GM18519 (cell line): Measurements from ENCODE around the gene OSBPL2.

ENCODE experiments used
- ATAC-seq: cut with Tn5 transposase; IDR thresholded peaks from one replicate; pipeline ENCODE4 v1.9.1; 2021; ENCODE audit warnings: mild to moderate bottlenecking, moderate library complexity; ENCODE audit not compliant: unreplicated experiment, low FRiP score

Gene OSBPL2

GRCh38 chr20:62332989-62333819 is 94.9 kb downstream of the OSBPL2 start:
- no peak for ATAC-seq

GRCh38 chr20:62333820-62334595 is 95.7 kb downstream of the OSBPL2 start:
- no peak for ATAC-seq

- no peak for ATAC-seq
Observed at GRCh38 chr20:62334881-62335280, 96.6 kb downstream of the OSBPL2 start.

- ATAC-seq, result no peak
Observed at GRCh38 chr20:62335532-62335931, 97.2 kb downstream of the OSBPL2 start.

DNA sequence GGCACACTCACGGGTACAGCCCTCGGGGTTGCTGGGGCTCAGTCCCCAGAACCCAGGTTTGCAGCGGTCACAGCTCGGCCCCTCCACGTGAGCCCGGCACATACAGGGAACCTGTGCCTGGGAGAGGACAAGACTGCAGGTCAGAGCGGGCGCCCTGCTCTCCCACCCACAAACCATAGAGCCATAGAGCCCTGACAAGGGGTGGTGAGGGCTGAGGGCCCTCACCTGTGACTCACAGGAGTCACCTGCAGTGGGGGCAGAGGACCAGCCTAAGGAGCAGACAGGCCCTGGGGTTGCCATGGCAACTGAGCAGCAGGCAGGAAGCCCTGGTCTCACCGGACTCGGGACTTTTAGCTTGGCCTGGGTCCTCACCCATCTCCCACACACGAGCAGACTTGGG is 98.0 kb downstream of the OSBPL2 start:
- ATAC-seq, result no peak

GRCh38 chr20:62336775-62337557 is 98.6 kb downstream of the OSBPL2 start:
- no peak for ATAC-seq

DNA sequence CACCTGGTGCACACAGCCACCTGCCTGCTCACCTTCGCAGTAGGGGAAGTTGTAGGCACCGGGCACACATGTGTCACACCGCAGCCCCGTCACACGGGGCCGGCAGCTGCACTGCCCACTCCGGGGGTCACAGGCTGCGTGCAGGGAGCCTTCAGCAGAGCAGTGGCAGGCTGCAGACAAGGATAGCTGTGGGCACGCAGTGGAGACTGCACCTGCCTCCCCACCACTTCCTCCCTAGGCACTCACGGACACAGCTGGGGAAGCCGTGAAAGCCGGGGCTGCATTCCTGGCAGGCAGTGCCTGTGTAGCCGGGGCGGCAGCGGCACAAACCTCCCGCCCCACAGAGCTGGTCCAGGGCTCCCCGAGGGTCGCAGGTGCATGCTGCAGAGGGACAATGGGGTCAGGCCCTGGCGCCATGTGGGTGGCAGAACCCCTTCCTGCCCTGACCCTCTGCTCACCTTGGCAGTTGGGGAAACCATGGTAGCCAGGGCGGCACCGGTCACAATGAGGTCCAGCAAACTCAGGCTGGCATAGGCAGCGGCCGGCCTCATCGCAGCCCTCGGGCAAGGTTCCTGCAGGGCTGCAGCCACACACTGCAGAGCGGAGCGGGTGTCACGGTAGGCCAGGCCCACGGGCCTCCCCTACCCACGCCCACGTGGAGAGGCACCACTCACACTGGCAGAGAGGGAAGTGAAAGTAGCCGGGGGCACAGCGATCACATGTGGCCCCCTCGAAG is 99.4 kb downstream of the OSBPL2 start:
- ATAC-seq, result no peak

DNA sequence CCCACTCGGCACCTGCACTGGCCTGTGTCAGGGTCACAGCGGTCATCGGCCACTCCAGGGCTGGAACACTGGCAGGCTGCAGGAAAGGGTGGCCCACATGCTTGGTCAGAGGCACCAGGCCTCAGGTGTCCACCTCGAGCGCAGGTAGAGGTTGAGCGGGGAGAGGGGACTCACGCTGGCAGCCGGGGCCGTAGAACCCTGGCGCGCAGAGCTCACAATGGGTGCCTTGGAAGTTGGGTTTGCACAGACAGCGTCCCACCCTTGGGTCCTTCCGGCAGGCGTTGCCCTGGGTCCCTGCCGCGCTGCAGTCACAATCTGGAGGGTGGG is 99.9 kb downstream of the OSBPL2 start:
- ATAC-seq, result no peak

DNA sequence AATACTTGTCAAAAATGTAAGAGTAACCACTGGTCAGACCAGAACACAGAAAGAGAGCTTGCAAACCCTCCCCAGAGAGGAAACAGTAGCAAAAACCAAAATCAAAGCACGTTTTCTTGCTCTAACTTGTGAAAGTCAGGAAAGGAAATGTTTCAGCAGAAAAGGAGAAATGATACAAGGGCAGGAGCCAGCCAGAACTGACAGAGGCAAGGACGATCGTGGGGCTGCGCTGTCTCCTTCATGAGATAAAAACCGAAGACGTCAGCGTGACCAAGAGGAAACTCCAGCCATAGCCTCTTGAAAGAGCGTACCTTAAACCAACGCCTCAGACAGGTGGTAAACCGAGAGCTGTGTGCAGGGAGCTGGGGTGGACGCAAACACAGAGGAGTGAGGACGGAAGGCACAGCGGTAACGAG is 101.3 kb downstream of the OSBPL2 start:
- peak; percentile 46 for ATAC-seq

GRCh38 chr20:62342910-62343309 is 104.6 kb downstream of the OSBPL2 start:
- no peak for ATAC-seq

DNA sequence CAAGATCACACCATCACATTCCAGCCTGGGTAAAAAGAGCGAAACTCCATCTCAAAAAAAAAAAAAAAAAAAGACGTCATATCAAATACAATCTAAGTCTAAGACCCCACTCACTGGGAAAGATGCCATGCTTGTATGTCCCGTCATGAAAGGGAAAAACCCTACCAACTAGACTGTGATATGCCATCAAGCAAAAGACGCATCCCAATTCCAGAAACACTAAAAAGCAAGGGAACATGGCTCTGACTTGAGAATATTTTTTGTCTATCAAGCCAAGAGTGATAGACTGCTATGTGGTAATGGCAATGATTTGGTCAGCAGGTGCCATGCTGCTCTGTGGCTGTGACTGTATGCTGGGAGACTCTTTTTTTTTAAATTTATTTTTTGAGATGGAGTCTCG is 105.8 kb downstream of the OSBPL2 start:
- no peak for ATAC-seq

DNA sequence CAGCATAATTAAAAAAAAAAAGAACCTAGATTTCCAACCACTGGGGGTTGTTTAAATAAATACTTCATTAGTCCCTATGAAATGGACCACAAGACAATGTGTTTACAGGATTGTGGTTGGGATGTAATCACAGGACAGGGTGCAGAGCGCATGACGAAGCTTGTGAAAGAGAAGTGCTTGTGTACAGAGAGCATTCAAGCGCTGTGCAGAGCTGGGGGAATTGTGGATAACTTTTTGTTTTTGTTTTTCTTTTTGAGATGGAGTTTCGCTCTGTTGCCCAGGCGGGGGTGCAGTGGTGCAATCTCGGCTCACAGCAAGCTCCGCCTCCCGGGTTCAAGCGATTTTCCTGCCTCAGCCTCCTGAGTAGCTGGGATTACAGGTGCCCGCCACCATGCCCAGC is 106.5 kb downstream of the OSBPL2 start:
- no peak for ATAC-seq
